H9 (cell line): Measurements from ENCODE around the gene TGFBI. TPM values are rescaled to one million over a fixed set of nuclear protein-coding genes. Genes with fewer than 3 reads are reported as not detected.

Source experiments
- DNase-seq: peaks from one replicate; pipeline ENCODE4 v3.0.0-alpha.2; 2017
- H2AFZ ChIP-seq: one replicate; pipeline ENCODE4 v1.6.1; 2013; ENCODE audit warnings: mild to moderate bottlenecking, low read length, control low read depth, moderate library complexity
- H2AK5ac ChIP-seq: 2 replicates; pipeline ENCODE4 v1.6.1; 2013; ENCODE audit warnings: low read length, control low read depth, mixed read lengths; ENCODE audit not compliant: insufficient read length
- H2BK120ac ChIP-seq: one replicate; pipeline ENCODE4 v1.6.1; 2013; ENCODE audit warnings: low read depth, mild to moderate bottlenecking, low read length, control low read depth, inconsistent platforms; ENCODE audit not compliant: poor library complexity, severe bottlenecking
- H2BK12ac ChIP-seq: 2 replicates; pipeline ENCODE4 v1.6.1; 2013; ENCODE audit warnings: low read length, control low read depth, mixed read lengths, low read depth; ENCODE audit not compliant: insufficient read length
- H2BK15ac ChIP-seq: 2 replicates; pipeline ENCODE4 v1.6.1; 2013; ENCODE audit warnings: low read depth, low read length, control low read depth
- H2BK20ac ChIP-seq: one replicate; pipeline ENCODE4 v1.6.1; 2013; ENCODE audit warnings: low read depth, mild to moderate bottlenecking, low read length, control low read depth, inconsistent platforms; ENCODE audit not compliant: poor library complexity, severe bottlenecking
- H2BK5ac ChIP-seq: 2 replicates; pipeline ENCODE4 v1.6.1; 2013; ENCODE audit warnings: low read length, control low read depth, mixed read lengths; ENCODE audit not compliant: insufficient read length
- H3K14ac ChIP-seq: 2 replicates; pipeline ENCODE4 v1.6.1; 2013; ENCODE audit warnings: low read length, control low read depth; ENCODE audit not compliant: insufficient read depth
- H3K18ac ChIP-seq: 2 replicates; pipeline ENCODE4 v1.6.1; 2013; ENCODE audit warnings: low read depth, mild to moderate bottlenecking, mixed read lengths, low read length, control low read depth; ENCODE audit not compliant: insufficient read length
- H3K23ac ChIP-seq: 2 replicates; pipeline ENCODE4 v1.6.1; 2013; ENCODE audit warnings: low read length, control low read depth, mixed read lengths, low read depth; ENCODE audit not compliant: insufficient read length
- H3K23me2 ChIP-seq: 2 replicates; pipeline ENCODE4 v1.6.1; 2013; ENCODE audit warnings: low read depth, mild to moderate bottlenecking, mixed read lengths, low read length, control low read depth; ENCODE audit not compliant: insufficient read length, poor library complexity, severe bottlenecking
- H3K27ac ChIP-seq: 2 replicates; pipeline ENCODE4 v1.5.1; 2013; ENCODE audit warnings: low read length, control low read depth, mixed read lengths, low read depth; ENCODE audit not compliant: insufficient read length
- H3K27me3 ChIP-seq: 2 replicates; pipeline ENCODE4 v1.6.1; 2013; ENCODE audit warnings: low read length, control low read depth, inconsistent platforms; ENCODE audit not compliant: insufficient read depth
- H3K4ac ChIP-seq: 2 replicates; pipeline ENCODE4 v1.6.1; 2013; ENCODE audit warnings: low read depth, mild to moderate bottlenecking, control low read depth, inconsistent platforms, low read length, moderate library complexity
- H3K4me1 ChIP-seq: 2 replicates; pipeline ENCODE4 v1.6.1; 2013; ENCODE audit warnings: low read length, control low read depth, inconsistent platforms; ENCODE audit not compliant: insufficient read depth
- H3K4me2 ChIP-seq: 2 replicates; pipeline ENCODE4 v1.6.1; 2013; ENCODE audit warnings: low read length, control low read depth, mixed read lengths; ENCODE audit not compliant: insufficient read length, insufficient read depth
- H3K56ac ChIP-seq: 2 replicates; pipeline ENCODE4 v1.6.1; 2013; ENCODE audit warnings: low read depth, mild to moderate bottlenecking, mixed read lengths, low read length, control low read depth; ENCODE audit not compliant: insufficient read length
- H3K79me1 ChIP-seq: 2 replicates; pipeline ENCODE4 v1.6.1; 2013; ENCODE audit warnings: low read depth, mild to moderate bottlenecking, moderate library complexity, low read length, control low read depth, inconsistent platforms; ENCODE audit not compliant: insufficient read depth, poor library complexity, severe bottlenecking
- H3K79me2 ChIP-seq: 2 replicates; pipeline ENCODE4 v1.6.1; 2013; ENCODE audit warnings: low read length, control low read depth, inconsistent platforms; ENCODE audit not compliant: insufficient read depth
- H3K9ac ChIP-seq: 2 replicates; pipeline ENCODE4 v1.6.1; 2013; ENCODE audit warnings: low read length, control low read depth, mixed read lengths; ENCODE audit not compliant: insufficient read length; ENCODE audit errors: extremely low read depth
- H3K9me3 ChIP-seq: one replicate; pipeline ENCODE4 v1.6.1; 2013; ENCODE audit warnings: low read depth, low read length, inconsistent platforms; ENCODE audit not compliant: control insufficient read depth
- H3T11ph ChIP-seq: one replicate; pipeline ENCODE4 v1.6.1; 2013; ENCODE audit warnings: mild to moderate bottlenecking, low read length, control low read depth, inconsistent platforms
- H4K20me1 ChIP-seq: one replicate; pipeline ENCODE4 v1.6.1; 2013; ENCODE audit not compliant: control insufficient read depth, insufficient read length, insufficient read depth
- H4K5ac ChIP-seq: 2 replicates; pipeline ENCODE4 v1.6.1; 2013; ENCODE audit warnings: low read depth, mild to moderate bottlenecking, mixed read lengths, low read length, control low read depth; ENCODE audit not compliant: insufficient read length
- H4K8ac ChIP-seq: replicated peaks from 2 replicates; pipeline ENCODE4 v1.6.1; 2013; ENCODE audit warnings: low read length, control low read depth, mixed read lengths, low read depth; ENCODE audit not compliant: insufficient read length
- H4K91ac ChIP-seq: 2 replicates; pipeline ENCODE4 v1.6.1; 2013; ENCODE audit warnings: low read depth, mild to moderate bottlenecking, moderate library complexity, mixed read lengths, low read length, control low read depth; ENCODE audit not compliant: insufficient read length
- H3K27ac Mint-ChIP-seq, 3 experiments: 2 replicates in 2 of 3; 3 replicates in 1 of 3; pipeline ENCODE4 v1.8.0; 2020 to 2021; ENCODE audit warnings: mixed read lengths in 3 of 3, mild to moderate bottlenecking in 1 of 3, moderate library complexity in 1 of 3
- H3K27me3 Mint-ChIP-seq: 2 replicates; pipeline ENCODE4 v1.8.0; 2021; ENCODE audit warnings: low read depth, mild to moderate bottlenecking, moderate library complexity, mixed read lengths
- H3K36me3 Mint-ChIP-seq, 3 experiments: 2 replicates in 2 of 3; 3 replicates in 1 of 3; pipeline ENCODE4 v1.8.0; 2020 to 2021; ENCODE audit warnings: low read depth in 3 of 3, mixed read lengths in 3 of 3; ENCODE audit not compliant: insufficient read depth in 1 of 3
- H3K4me1 Mint-ChIP-seq, 2 experiments: 2 replicates each; pipeline ENCODE4 v1.8.0; 2020; ENCODE audit warnings: mixed read lengths in 2 of 2
- H3K4me3 Mint-ChIP-seq, 2 experiments: 2 replicates in 1 of 2; 3 replicates in 1 of 2; pipeline ENCODE4 v1.8.0; 2020 to 2021; ENCODE audit warnings: mild to moderate bottlenecking in 2 of 2, mixed read lengths in 2 of 2, moderate library complexity in 1 of 2
- H3K9me3 Mint-ChIP-seq, 2 experiments: 2 replicates in 1 of 2; 3 replicates in 1 of 2; pipeline ENCODE4 v1.8.0; 2020; ENCODE audit warnings: mild to moderate bottlenecking in 2 of 2, mixed read lengths in 2 of 2, moderate library complexity in 1 of 2
- WGBS: extraction: QIAGEN DNeasy Blood & Tissue Kit; methylation state at CpG from one replicate; pipeline ENCODE4 v1.1.7; 2013; ENCODE audit warnings: missing lambda C conversion rate, low lambda C conversion rate, mixed read lengths; ENCODE audit not compliant: insufficient read length; ENCODE audit errors: extremely low coverage; 5-methylcytosine and 5-hydroxymethylcytosine counted together
- total RNA-seq: library from RNA; stranded (reverse); gene quantifications from 2 replicates; pipeline ENCODE4 v1.2.1, GENCODE V29; 2021
- TF ChIP-seq, protein P1 (sequence below): fragments of 200-600 bp; sonication (generic); conservative IDR thresholded peaks from 3 replicates; pipeline ENCODE4 v1.8.0; 2021; ENCODE audit warnings: antibody characterized with exemption, mild to moderate bottlenecking

The TGFBI gene
- total RNA-seq, 1 experiment from 2014 or later: 4.7 TPM

GRCh38 chr5:136067422-136067821, 38.6 kb downstream of the TGFBI start:
- WGBS: no CpG with 5 or more reads among the region's 1 CpG

More at GRCh38 chr5:136067422-136067821, 38.6 kb downstream of the TGFBI start:
- no peaks in the 10 kb centered on the region for H3K9me3 ChIP-seq
- H3K36me3 Mint-ChIP-seq: no peaks in the 10 kb centered on the region; a peak in 1 of 7 replicates
- H3K79me1 ChIP-seq: no peaks in the 10 kb centered on the region
- H3K27me3 ChIP-seq: no peaks in the 10 kb centered on the region
- H3K18ac ChIP-seq: no peak overlapping the region
- no peak overlapping the region for H3K4me2 ChIP-seq
- no peak overlapping the region for H2BK120ac ChIP-seq
- H3K4me1 Mint-ChIP-seq: no peaks in the 10 kb centered on the region
- no peak overlapping the region for H3K27ac Mint-ChIP-seq
- no peak overlapping the region for H4K91ac ChIP-seq
- no peak overlapping the region for H3T11ph ChIP-seq
- no peaks in the 10 kb centered on the region for H3K4me1 ChIP-seq
- no peaks in the 10 kb centered on the region for H3K79me2 ChIP-seq
- H3K4me3 Mint-ChIP-seq: no peak overlapping the region
- H2BK12ac ChIP-seq: no peak overlapping the region
- no peak overlapping the region for H4K8ac ChIP-seq
- H4K5ac ChIP-seq: no peak overlapping the region
- no peak overlapping the region for H2AK5ac ChIP-seq
- no peak overlapping the region for H2AFZ ChIP-seq
- H3K14ac ChIP-seq: no peak overlapping the region
- no peak overlapping the region for H2BK5ac ChIP-seq
- no peak overlapping the region for H2BK20ac ChIP-seq
- no peaks in the 10 kb centered on the region for H3K23me2 ChIP-seq
- H3K9me3 Mint-ChIP-seq: peaks cover 0 to 5% of the 10 kb centered on the region in 2 experiments; a peak in 3 of 5 replicates
- no peak for DNase-seq
- H3K9ac ChIP-seq: no peak overlapping the region
- TF ChIP-seq, protein P1, sequence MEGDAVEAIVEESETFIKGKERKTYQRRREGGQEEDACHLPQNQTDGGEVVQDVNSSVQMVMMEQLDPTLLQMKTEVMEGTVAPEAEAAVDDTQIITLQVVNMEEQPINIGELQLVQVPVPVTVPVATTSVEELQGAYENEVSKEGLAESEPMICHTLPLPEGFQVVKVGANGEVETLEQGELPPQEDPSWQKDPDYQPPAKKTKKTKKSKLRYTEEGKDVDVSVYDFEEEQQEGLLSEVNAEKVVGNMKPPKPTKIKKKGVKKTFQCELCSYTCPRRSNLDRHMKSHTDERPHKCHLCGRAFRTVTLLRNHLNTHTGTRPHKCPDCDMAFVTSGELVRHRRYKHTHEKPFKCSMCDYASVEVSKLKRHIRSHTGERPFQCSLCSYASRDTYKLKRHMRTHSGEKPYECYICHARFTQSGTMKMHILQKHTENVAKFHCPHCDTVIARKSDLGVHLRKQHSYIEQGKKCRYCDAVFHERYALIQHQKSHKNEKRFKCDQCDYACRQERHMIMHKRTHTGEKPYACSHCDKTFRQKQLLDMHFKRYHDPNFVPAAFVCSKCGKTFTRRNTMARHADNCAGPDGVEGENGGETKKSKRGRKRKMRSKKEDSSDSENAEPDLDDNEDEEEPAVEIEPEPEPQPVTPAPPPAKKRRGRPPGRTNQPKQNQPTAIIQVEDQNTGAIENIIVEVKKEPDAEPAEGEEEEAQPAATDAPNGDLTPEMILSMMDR: no peak
- no peaks in the 10 kb centered on the region for H4K20me1 ChIP-seq
- no peak overlapping the region for H3K4ac ChIP-seq
- H2BK15ac ChIP-seq: no peak overlapping the region
- no peak overlapping the region for H3K27ac ChIP-seq
- H3K23ac ChIP-seq: no peak overlapping the region
- no peak overlapping the region for H3K56ac ChIP-seq
- H3K27me3 Mint-ChIP-seq: peaks cover 6% of the 10 kb centered on the region; the same call in 1 of the 2 replicates
